ENCODE results near the gene PRAME.
"Not testable (repeated sequence)": the region's sequence is repeated elsewhere in the genome, so short reads cannot be mapped to it uniquely, and the experiment has no call there.

PRAME gene

GRCh38 chr22:22533417-22533816, 25.6 kb downstream of the PRAME start:
- Histone ChIP-seq H3K9me3 (ENCODE audit: control insufficient read depth, insufficient read depth, low read depth, low read length) (no peaks in the 10 kb centered on the region), H3K36me3 (ENCODE audit: control insufficient read depth in 2 of 2, insufficient read depth in 1 of 2, low read length in 2 of 2) (no peaks in the 10 kb centered on the region), H3K4me1 (ENCODE audit: control insufficient read depth, insufficient read depth, low read length) (no peaks in the 10 kb centered on the region), H3K27ac (ENCODE audit: extremely low read depth, low read depth, low read length) (no peak overlapping the region), H3K4me3 (ENCODE audit: low read depth, low read length) (no peak overlapping the region)
- POLR2A ChIA-PET, result no interaction called here
- CTCF ChIA-PET, result interaction anchor here (0.6 to 1.1 kb wide), 3 partner anchors 53 to 508 kb away, joined by 3 read pairs; no protein-coding TSS in a partner anchor
- TF ChIP-seq ZFP3 (tag by site-specific recombination; IDR thresholded peaks at IDR 0.05; ENCODE audit: low read depth) (no peak), ZNF548 (tag by site-specific recombination; IDR thresholded peaks at IDR 0.05) (peak; percentile 69; the same call in 1 of the 2 replicates)

- POLR2A ChIA-PET; H3K27ac ChIP-seq (ENCODE audit: extremely low read depth, low read depth, low read length); H3K9me3 ChIP-seq (ENCODE audit: control insufficient read depth, insufficient read depth, low read depth, low read length); H3K36me3 ChIP-seq (ENCODE audit: control insufficient read depth in 2 of 2, insufficient read depth in 1 of 2, low read length in 2 of 2); H3K4me1 ChIP-seq (ENCODE audit: control insufficient read depth, insufficient read depth, low read length); H3K4me3 ChIP-seq (ENCODE audit: low read depth, low read length): not testable (repeated sequence)
- CTCF ChIA-PET, result interaction anchor here (0.6 to 1.1 kb wide), 3 partner anchors 27 to 281 kb away, joined by 3 read pairs; no protein-coding TSS in a partner anchor
- TF ChIP-seq ZSCAN4 (tag by site-specific recombination; IDR thresholded peaks at IDR 0.05), result 0 out of 2 replicates have a peak, but pooled peaks have one; percentile 24
Observed at GRCh38 chr22:22532547-22533071, 26.5 kb downstream of the PRAME start.

GRCh38 chr22:22531770-22532546, 27.1 kb downstream of the PRAME start:
- POLR2A ChIA-PET, result interaction anchor here (0.6 kb wide), 1 partner anchor 54 kb away, joined by 3 read pairs; no protein-coding TSS in a partner anchor

GRCh38 chr22:22528780-22529179, 30.3 kb downstream of the PRAME start:
- Histone ChIP-seq H3K36me3 (ENCODE audit: control insufficient read depth in 2 of 2, insufficient read depth in 1 of 2, low read length in 2 of 2) (no peaks in the 10 kb centered on the region), H3K4me3 (ENCODE audit: low read depth, low read length) (no peak overlapping the region), H3K4me1 (ENCODE audit: control insufficient read depth, insufficient read depth, low read length) (no peaks in the 10 kb centered on the region), H3K9me3 (ENCODE audit: control insufficient read depth, insufficient read depth, low read depth, low read length) (no peaks in the 10 kb centered on the region), H3K27ac (ENCODE audit: extremely low read depth, low read depth, low read length) (no peak overlapping the region)
- ChIA-PET POLR2A (no interaction called here), CTCF (interaction anchor here (0.6 to 1.1 kb wide), 2 partner anchors 10 to 66 kb away, joined by 3 read pairs; no protein-coding TSS in a partner anchor)
- TF ChIP-seq GLIS2 (tag by site-specific recombination; IDR thresholded peaks at IDR 0.05) (no peak), ZNF341 (tag by site-specific recombination; IDR thresholded peaks at IDR 0.05; ENCODE audit: low read depth) (no peak), WT1 (tag by site-specific recombination; IDR thresholded peaks at IDR 0.05) (no peak), ZNF513 (tag by site-specific recombination; IDR thresholded peaks at IDR 0.05) (no peak), ZSCAN18 (tag by site-specific recombination; IDR thresholded peaks at IDR 0.05) (no peak), ZNF311 (tag by site-specific recombination; IDR thresholded peaks at IDR 0.05; ENCODE audit: borderline replicate concordance) (no peak), ZXDB (tag by site-specific recombination; IDR thresholded peaks at IDR 0.05) (no peak), BCL6B (tag by site-specific recombination; IDR thresholded peaks at IDR 0.05) (no peak), ZNF202 (tag by site-specific recombination; IDR thresholded peaks at IDR 0.05; ENCODE audit: borderline replicate concordance) (no peak)

More at GRCh38 chr22:22531770-22532546, 27.1 kb downstream of the PRAME start:
- TF ChIP-seq SP3 (tag by site-specific recombination; IDR thresholded peaks at IDR 0.05), result no peak
- no peak for TF ChIP-seq ZBTB48 (tag by site-specific recombination; IDR thresholded peaks at IDR 0.05)
- no peak for TF ChIP-seq ZNF701 (tag by site-specific recombination; IDR thresholded peaks at IDR 0.05)
- TF ChIP-seq ZNF433 (tag by site-specific recombination; IDR thresholded peaks at IDR 0.05; ENCODE audit: low read depth), result no peak
- TF ChIP-seq ZNF280C (tag by site-specific recombination; IDR thresholded peaks at IDR 0.05), result no peak
- no peak for TF ChIP-seq ZNF623 (tag by site-specific recombination; IDR thresholded peaks at IDR 0.05)
- no peak for TF ChIP-seq ZNF776 (tag by site-specific recombination; IDR thresholded peaks at IDR 0.05; ENCODE audit: borderline replicate concordance)
- TF ChIP-seq ZSCAN30 (tag by site-specific recombination; IDR thresholded peaks at IDR 0.05), result no peak
- no peak for TF ChIP-seq ZNF529 (tag by site-specific recombination; IDR thresholded peaks at IDR 0.05; ENCODE audit: insufficient replicate concordance)
- H3K9me3 ChIP-seq (ENCODE audit: control insufficient read depth, insufficient read depth, low read depth, low read length), result no peaks in the 10 kb centered on the region
- no peaks in the 10 kb centered on the region for H3K36me3 ChIP-seq (ENCODE audit: control insufficient read depth in 2 of 2, insufficient read depth in 1 of 2, low read length in 2 of 2)
- no peak overlapping the region for H3K4me3 ChIP-seq (ENCODE audit: low read depth, low read length)
- no peaks in the 10 kb centered on the region for H3K4me1 ChIP-seq (ENCODE audit: control insufficient read depth, insufficient read depth, low read length)
- H3K27ac ChIP-seq (ENCODE audit: extremely low read depth, low read depth, low read length), result no peak overlapping the region
- CTCF ChIA-PET, result interaction anchor here (0.6 to 1.1 kb wide), 5 partner anchors 17 to 478 kb away, joined by 3 to 4 read pairs (median 3); no protein-coding TSS in a partner anchor
